ENCODE results near the gene STK32A.

DNA sequence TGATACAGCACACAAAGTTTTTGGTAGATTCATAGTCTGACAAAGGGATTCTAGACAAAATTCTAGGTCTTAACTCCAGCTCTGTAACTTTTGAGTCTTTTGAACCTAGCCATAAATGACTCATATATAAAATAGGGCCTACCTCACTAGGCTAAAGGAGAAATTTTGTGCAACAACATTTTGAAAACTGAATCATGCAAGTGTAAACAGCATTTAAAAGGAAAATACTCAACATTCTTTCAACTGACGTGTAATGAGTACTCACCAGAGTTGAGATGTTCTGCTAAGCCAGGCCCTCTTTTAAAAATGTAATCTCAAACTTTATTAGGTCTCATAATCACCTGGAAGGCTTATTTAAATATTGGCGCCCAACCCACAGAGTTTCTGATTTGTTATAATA, 113.2 kb downstream of the STK32A start:
- TF ChIP-seq, protein P1, sequence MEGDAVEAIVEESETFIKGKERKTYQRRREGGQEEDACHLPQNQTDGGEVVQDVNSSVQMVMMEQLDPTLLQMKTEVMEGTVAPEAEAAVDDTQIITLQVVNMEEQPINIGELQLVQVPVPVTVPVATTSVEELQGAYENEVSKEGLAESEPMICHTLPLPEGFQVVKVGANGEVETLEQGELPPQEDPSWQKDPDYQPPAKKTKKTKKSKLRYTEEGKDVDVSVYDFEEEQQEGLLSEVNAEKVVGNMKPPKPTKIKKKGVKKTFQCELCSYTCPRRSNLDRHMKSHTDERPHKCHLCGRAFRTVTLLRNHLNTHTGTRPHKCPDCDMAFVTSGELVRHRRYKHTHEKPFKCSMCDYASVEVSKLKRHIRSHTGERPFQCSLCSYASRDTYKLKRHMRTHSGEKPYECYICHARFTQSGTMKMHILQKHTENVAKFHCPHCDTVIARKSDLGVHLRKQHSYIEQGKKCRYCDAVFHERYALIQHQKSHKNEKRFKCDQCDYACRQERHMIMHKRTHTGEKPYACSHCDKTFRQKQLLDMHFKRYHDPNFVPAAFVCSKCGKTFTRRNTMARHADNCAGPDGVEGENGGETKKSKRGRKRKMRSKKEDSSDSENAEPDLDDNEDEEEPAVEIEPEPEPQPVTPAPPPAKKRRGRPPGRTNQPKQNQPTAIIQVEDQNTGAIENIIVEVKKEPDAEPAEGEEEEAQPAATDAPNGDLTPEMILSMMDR (IDR thresholded peaks at IDR 0.05; ENCODE audit: low read length): no peak
- no peak for TF ChIP-seq EZH2 (IDR thresholded peaks at IDR 0.05; ENCODE audit: borderline replicate concordance, low read length)
